NCI-H128 (cell line): ENCODE data around the gene APPBP2.
"Not testable (repeated sequence)": the region's sequence is repeated elsewhere in the genome, so short reads cannot be mapped to it uniquely, and the experiment has no call there.

ENCODE experiments used
- DNase-seq: peaks from one replicate; lab custom pipeline; 2025; ENCODE audit not compliant: unreplicated experiment; lab: John Stamatoyannopoulos, UW

APPBP2 gene

GRCh38 chr17:60534613-60535157 is 8.6 kb upstream of the APPBP2 start:
- DNase-seq, result no peak

DNA sequence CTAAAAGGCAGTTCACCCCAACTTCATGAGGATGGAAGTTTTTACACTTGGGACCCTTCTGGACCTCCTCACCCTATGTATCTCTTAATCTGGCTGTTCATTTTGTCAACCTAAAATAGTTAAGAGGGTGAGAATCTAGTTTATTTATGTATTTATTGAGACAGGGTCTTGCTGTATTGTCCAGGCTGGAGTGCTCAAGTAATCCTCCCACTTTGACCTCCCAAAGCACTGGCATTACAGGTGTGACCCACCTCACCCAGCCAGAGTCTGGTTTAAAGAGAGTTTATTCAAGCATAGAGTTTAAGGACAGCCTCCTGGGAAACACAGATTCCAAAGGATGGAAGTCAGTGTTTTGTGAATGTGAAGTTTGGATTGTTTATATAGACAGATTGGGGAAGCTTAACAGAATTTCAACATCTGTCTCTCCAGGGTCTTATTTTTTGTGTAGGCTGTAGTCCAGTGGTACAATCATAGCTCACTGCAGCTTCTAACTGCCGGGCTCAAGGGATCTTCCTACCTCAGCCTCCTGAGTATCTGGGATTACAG is 8.0 kb upstream of the APPBP2 start:
- no peak for DNase-seq

GRCh38 chr17:60529806-60530205 is 3.8 kb upstream of the APPBP2 start:
- DNase-seq, result no peak

DNA sequence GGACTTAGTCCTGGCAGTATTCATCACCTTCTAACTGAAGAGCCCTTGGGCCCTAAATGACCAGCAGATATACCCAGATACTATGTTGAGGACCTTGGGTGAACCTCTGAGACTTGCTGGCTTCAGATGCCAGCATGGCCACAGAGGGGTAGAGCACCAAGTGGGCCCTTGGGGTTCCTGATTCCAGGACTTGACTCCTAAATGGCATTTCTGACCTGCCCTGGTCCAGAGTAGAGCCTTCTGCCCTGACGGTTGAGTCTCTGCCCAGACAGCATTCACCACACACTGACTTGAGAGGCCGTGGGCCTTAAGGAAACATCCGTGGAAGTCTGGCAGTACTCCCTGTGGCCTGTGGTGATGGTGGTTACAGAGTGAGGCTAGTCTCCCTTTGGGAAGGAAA is 2.8 kb upstream of the APPBP2 start:
- DNase-seq, result no peak

DNA sequence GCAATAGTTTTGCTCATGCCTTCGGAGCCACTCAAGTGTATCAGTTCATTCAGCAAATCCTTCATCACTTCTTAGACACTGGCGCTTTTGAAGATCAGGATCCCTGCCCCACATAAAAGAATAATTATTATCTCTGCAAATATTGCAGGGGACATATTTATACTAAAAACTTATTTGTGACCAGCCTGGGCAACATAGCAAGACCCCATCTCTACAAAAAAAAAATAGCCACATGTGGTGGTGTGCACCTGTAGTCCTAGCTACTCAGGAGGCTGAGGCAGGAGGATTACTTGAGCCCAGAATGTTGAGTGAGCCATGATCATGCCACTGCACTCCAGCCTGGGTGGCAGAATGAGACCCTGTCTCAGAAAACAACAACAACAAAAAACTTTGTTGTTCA is 1.7 kb upstream of the APPBP2 start:
- no peak for DNase-seq

GRCh38 chr17:60526726-60527125 is 684 bp upstream of the APPBP2 start:
- DNase-seq, result no peak

DNA sequence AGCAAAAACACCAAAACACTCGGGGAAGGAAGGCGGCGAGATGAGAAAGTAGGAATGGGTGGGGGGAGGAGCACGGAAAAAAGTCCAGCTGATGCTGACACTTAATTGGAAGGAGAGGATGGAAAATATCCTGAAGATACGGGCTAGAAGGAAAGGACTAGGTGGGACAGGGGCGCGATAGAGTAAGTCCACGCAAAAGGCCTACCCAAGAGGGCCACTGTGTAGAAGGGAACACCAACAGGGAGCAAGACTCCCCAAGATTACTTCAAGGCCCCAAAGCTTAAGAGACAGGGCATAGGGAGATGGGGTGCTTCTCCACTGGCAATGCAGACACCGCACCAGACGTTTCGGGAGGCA is 736 bp downstream of the APPBP2 start:
- no peak for DNase-seq

GRCh38 chr17:60524463-60525327 is 1.3 kb downstream of the APPBP2 start:
- DNase-seq, result no peak

- no peak for DNase-seq
Observed at GRCh38 chr17:60523822-60524221, 2.2 kb downstream of the APPBP2 start.

GRCh38 chr17:60522889-60523626 is 3.0 kb downstream of the APPBP2 start:
- no peak for DNase-seq

DNA sequence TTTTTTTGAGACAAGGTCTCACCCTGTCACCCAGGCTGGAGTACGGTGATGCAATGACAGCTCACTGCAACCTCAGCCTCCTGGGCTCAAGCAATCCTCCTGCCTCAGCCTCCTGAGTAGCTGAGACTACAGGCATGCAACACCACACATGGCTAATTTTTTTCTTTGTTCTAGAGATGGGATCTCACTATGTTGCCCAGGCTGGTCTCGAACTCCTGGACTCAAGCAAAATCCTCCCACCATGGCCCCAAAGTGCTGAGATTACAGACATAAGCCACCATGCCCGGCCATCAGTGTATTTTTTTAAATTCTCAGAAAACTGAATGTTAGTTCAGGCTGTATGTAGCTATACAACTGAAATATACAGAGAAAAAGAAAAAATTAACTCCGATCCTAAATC is 6.2 kb downstream of the APPBP2 start:
- no peak for DNase-seq

- not testable (repeated sequence) for DNase-seq
Observed at GRCh38 chr17:60515683-60516082, 10.4 kb downstream of the APPBP2 start.

GRCh38 chr17:60515199-60515598 is 10.8 kb downstream of the APPBP2 start:
- DNase-seq, result not testable (repeated sequence)

DNA sequence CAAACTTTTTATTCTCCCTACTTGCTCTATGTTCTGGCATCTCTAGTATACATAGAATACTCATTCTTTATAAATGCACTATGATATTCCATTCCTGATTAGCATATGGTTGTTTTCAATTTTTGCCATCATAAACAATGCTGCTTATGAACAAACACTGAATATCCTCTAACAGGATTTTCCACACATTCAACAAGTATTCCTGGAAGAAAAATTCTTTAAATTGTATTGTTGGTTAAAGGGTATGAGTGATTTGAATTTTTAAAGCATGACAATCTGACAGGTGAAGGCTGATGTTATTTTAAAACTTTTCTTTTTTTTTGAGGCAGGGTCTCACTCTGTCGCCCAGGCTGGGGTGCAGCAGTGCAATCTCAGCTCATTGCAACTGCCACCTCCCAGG is 11.5 kb downstream of the APPBP2 start:
- no peak for DNase-seq

DNA sequence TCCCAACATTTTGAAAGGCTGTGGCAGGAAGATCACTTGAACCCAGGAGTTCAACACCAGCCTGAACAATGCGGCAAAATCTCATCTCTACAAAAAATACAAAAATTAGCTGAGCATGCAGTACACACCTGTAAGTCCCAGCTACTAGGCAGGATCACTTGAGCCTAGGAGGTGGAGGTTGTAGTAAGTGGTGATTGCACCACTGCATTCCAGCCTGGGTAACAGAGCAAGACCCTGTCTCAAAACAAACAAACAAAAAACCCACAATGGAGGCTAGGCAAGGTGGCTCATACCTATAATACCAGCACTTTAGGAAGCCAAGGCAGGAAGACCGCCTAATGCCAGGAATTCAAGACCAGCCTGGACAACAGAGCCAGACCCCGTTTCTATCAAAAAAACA is 12.0 kb downstream of the APPBP2 start:
- DNase-seq, result no peak

GRCh38 chr17:60513014-60513413 is 13.0 kb downstream of the APPBP2 start:
- no peak for DNase-seq

GRCh38 chr17:60510723-60511122 is 15.3 kb downstream of the APPBP2 start:
- DNase-seq, result no peak

GRCh38 chr17:60510031-60510430 is 16.0 kb downstream of the APPBP2 start:
- DNase-seq, result no peak

DNA sequence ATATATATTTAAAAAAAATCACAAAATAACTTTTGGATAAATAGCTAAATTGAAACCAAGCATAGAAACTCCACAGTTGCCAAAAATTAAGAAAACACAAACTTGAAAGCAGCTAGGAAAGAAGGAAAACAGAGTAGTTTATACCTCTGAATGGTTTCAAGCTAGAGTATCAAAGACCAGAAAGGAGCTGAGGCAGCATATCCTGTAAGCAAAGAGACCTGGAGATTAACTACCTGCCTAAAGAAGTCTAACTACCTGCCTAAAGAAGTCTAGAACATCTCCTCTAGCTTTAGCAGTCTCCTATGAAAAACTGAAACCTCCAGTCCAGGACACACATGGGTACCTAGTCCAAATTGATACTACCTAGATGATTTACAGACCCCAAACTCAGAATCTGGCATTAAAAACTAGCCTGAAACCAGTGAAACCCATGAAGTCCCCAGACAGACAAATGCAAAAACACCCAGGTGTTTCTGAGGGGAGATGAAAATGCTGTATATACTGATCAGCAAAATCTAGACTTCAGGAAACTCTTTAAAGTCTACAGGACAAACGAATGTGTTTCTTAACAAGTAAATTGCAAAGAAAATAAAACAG is 17.6 kb downstream of the APPBP2 start:
- no peak for DNase-seq

DNA sequence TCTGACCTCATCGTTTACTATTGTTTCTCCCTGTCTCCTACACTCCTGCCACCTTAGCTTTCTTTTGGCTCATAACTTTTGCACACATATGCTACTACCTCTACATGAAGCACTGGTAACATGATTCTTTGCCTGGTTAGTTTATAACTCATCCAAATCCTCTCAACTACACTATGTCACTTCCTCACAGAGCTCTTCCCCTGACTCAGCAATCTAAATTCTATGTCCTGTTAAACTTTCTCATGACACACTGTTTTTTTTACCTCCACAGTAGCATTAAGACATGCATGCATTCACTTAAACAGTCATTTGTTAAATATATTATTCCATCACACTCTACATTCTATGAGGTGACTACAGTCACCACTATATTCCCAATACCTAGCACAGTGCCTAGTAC is 19.7 kb downstream of the APPBP2 start:
- DNase-seq, result no peak

- DNase-seq, result no peak
Observed at GRCh38 chr17:60502145-60502544, 23.9 kb downstream of the APPBP2 start.
